Measurements from ENCODE around the gene POLR2I. TPM values are rescaled to one million over a fixed set of nuclear protein-coding genes. Genes with fewer than 3 reads are reported as not detected.

The POLR2I gene
- total and polyA plus RNA-seq, 2 of the 13 experiments (the other 11 are each of a cell fraction or from before 2014, with no cell fraction given): 40.5 to 104 TPM

- CTCF ChIA-PET (ENCODE audit: low intra/inter-chr PET ratio, low total read pairs): no interaction called here
- Histone ChIP-seq H3K9ac (ENCODE audit: insufficient read depth, low read depth, low read length) (no peak overlapping the region), H3K4me1 (ENCODE audit: insufficient read depth, low read length) (no peaks in the 10 kb centered on the region), H3K4me3 (replicated peaks in 1 of 3; ENCODE audit: insufficient read depth in 1 of 3, low read depth in 2 of 3, low read length in 3 of 3) (no peak overlapping the region), H3K27me3 (ENCODE audit: control insufficient read depth in 1 of 2, insufficient read depth in 2 of 2, low read length in 2 of 2) (no peaks in the 10 kb centered on the region), H4K20me1 (ENCODE audit: insufficient read depth, low read length) (no peaks in the 10 kb centered on the region), H3K36me3 (replicated peaks in 1 of 2; ENCODE audit: control insufficient read depth in 1 of 2, insufficient read depth in 2 of 2, low read length in 2 of 2) (peaks cover 17 to 58% of the 10 kb centered on the region in 2 experiments; a peak in 4 of 5 replicates), H3K4me2 (ENCODE audit: low read depth, low read length) (no peak overlapping the region), H3K9me3 (ENCODE audit: low read length) (no peaks in the 10 kb centered on the region), H3K79me2 (ENCODE audit: insufficient read depth, low read length) (no peaks in the 10 kb centered on the region), H3K27ac (ENCODE audit: extremely low read length, insufficient read depth, low read length) (no peak overlapping the region), H2AFZ (ENCODE audit: low read length) (no peak overlapping the region)
- no TSS peak for BruUV-seq (replicated peaks)
- DNase-seq (ENCODE audit: low spot score) (no peak), ATAC-seq (no peak), FAIRE-seq (no peak)
- intact Hi-C loops (cut with micrococcal nuclease; ENCODE audit: unreplicated experiment): no loop called here
- in situ Hi-C loops (cut with HindIII; ENCODE audit: extremely low pct_ligation_motif_present, low pct_unique_long_range_greater_than_20kb): no loop called here
- POLR2A ChIA-PET: no interaction called here
- 100% methylated on average over 6 of the region's 13 CpGs for WGBS (ENCODE audit: low lambda C conversion rate)
- TF ChIP-seq, protein P1, sequence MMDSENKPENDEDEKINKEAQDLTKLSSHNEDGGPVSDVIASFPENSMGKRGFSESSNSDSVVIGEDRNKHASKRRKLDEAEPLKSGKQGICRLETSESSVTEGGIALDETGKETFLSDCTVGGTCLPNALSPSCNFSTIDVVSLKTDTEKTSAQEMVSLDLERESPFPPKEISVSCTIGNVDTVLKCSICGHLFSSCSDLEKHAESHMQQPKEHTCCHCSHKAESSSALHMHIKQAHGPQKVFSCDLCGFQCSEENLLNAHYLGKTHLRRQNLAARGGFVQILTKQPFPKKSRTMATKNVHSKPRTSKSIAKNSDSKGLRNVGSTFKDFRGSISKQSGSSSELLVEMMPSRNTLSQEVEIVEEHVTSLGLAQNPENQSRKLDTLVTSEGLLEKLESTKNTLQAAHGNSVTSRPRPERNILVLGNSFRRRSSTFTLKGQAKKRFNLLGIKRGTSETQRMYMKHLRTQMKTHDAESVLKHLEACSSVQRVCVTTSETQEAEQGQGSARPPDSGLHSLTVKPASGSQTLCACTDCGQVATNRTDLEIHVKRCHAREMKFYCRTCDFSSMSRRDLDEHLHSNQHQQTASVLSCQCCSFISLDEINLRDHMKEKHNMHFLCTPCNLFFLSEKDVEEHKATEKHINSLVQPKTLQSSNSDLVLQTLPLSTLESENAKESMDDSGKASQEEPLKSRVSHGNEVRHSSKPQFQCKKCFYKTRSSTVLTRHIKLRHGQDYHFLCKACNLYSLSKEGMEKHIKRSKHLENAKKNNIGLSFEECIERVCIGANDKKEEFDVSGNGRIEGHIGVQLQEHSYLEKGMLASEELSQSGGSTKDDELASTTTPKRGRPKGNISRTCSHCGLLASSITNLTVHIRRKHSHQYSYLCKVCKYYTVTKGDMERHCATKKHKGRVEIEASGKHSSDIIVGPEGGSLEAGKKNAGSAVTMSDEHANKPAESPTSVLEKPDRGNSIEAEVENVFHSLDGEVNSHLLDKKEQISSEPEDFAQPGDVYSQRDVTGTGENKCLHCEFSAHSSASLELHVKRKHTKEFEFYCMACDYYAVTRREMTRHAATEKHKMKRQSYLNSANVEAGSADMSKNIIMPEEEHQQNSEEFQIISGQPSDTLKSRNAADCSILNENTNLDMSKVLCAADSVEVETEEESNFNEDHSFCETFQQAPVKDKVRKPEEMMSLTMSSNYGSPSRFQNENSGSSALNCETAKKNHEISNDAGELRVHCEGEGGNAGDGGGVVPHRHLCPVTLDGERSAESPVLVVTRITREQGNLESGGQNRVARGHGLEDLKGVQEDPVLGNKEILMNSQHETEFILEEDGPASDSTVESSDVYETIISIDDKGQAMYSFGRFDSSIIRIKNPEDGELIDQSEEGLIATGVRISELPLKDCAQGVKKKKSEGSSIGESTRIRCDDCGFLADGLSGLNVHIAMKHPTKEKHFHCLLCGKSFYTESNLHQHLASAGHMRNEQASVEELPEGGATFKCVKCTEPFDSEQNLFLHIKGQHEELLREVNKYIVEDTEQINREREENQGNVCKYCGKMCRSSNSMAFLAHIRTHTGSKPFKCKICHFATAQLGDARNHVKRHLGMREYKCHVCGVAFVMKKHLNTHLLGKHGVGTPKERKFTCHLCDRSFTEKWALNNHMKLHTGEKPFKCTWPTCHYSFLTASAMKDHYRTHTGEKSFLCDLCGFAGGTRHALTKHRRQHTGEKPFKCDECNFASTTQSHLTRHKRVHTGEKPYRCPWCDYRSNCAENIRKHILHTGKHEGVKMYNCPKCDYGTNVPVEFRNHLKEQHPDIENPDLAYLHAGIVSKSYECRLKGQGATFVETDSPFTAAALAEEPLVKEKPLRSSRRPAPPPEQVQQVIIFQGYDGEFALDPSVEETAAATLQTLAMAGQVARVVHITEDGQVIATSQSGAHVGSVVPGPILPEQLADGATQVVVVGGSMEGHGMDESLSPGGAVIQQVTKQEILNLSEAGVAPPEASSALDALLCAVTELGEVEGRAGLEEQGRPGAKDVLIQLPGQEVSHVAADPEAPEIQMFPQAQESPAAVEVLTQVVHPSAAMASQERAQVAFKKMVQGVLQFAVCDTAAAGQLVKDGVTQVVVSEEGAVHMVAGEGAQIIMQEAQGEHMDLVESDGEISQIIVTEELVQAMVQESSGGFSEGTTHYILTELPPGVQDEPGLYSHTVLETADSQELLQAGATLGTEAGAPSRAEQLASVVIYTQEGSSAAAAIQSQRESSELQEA (CRISPR knock-in tag; IDR thresholded peaks at IDR 0.05; ENCODE audit: not compliant biosample characterization): no peak
- TF ChIP-seq SP140L (CRISPR knock-in tag; IDR thresholded peaks at IDR 0.05; ENCODE audit: borderline replicate concordance): no peak
- no peak for TF ChIP-seq NCOR1 (IDR thresholded peaks at IDR 0.05; ENCODE audit: borderline replicate concordance, low read length)
- TF ChIP-seq NKX3-1 (CRISPR knock-in tag; IDR thresholded peaks at IDR 0.05): no peak
- TF ChIP-seq, protein P2, sequence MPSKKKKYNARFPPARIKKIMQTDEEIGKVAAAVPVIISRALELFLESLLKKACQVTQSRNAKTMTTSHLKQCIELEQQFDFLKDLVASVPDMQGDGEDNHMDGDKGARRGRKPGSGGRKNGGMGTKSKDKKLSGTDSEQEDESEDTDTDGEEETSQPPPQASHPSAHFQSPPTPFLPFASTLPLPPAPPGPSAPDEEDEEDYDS (CRISPR knock-in tag; IDR thresholded peaks at IDR 0.05): no peak
- no peak for TF ChIP-seq SYNCRIP (IDR thresholded peaks at IDR 0.05; ENCODE audit: insufficient read depth, low read depth, low read length)
- no peak for TF ChIP-seq HDAC6 (IDR thresholded peaks at IDR 0.05; ENCODE audit: low read depth, low read length)
- no peak for TF ChIP-seq JDP2 (CRISPR knock-in tag; IDR thresholded peaks at IDR 0.05; ENCODE audit: borderline replicate concordance)
- no peak for TF ChIP-seq POLR2A (IDR thresholded peaks at IDR 0.05; ENCODE audit: insufficient read depth in 1 of 2, low read depth in 2 of 2, low read length in 2 of 2)
- no peak for TF ChIP-seq PCBP1 (IDR thresholded peaks at IDR 0.05; ENCODE audit: borderline replicate concordance, low read depth, low read length)
- TF ChIP-seq ETV6 (CRISPR knock-in tag; conservative IDR thresholded peaks at IDR 0.05): no peak
Measured at GRCh38 chr19:36090910-36091695, 23.6 kb downstream of the POLR2I start.
